Osteoblast (primary cell): ENCODE results near the gene SPINT1. TPM values are rescaled to one million over a fixed set of nuclear protein-coding genes. Genes with fewer than 3 reads are reported as not detected.

Experiments used
- DNase-seq: peaks from one replicate; pipeline ENCODE4 v3.0.0; 2011; ENCODE audit warnings: low spot score, mixed read lengths; ENCODE audit not compliant: insufficient read length; ENCODE audit errors: missing footprints
- H2AFZ ChIP-seq: 2 replicates; pipeline ENCODE4 v1.6.0; 2011; ENCODE audit warnings: mild to moderate bottlenecking, low read length
- H3K27ac ChIP-seq: 2 replicates; pipeline ENCODE4 v1.5.1; 2011; ENCODE audit warnings: mild to moderate bottlenecking, low read depth, low read length, moderate library complexity
- H3K27me3 ChIP-seq: 2 replicates; pipeline ENCODE4 v1.6.0; 2012; ENCODE audit warnings: mild to moderate bottlenecking, control low read depth, inconsistent platforms, low read length, moderate library complexity; ENCODE audit not compliant: insufficient read depth
- H3K36me3 ChIP-seq: 2 replicates; pipeline ENCODE4 v1.5.1; 2011; ENCODE audit warnings: mild to moderate bottlenecking, low read length, control low read depth, moderate library complexity; ENCODE audit not compliant: insufficient read depth
- H3K4me1 ChIP-seq: 2 replicates; pipeline ENCODE4 v1.5.1; 2011; ENCODE audit warnings: mild to moderate bottlenecking, low read length, control low read depth, moderate library complexity; ENCODE audit not compliant: insufficient read depth
- H3K4me2 ChIP-seq: 2 replicates; pipeline ENCODE4 v1.6.0; 2011; ENCODE audit warnings: mild to moderate bottlenecking, low read length; ENCODE audit not compliant: insufficient read depth
- H3K4me3 ChIP-seq: fragments of 200-600 bp; sonication (generic); 3 replicates; pipeline ENCODE4 v1.5.1; 2012; ENCODE audit warnings: mild to moderate bottlenecking, low read length, inconsistent platforms; ENCODE audit not compliant: insufficient read depth
- H3K79me2 ChIP-seq: 2 replicates; pipeline ENCODE4 v1.6.0; 2012; ENCODE audit warnings: mild to moderate bottlenecking, low read length, control low read depth, inconsistent platforms; ENCODE audit not compliant: insufficient read depth
- H3K9me3 ChIP-seq: 2 replicates; pipeline ENCODE4 v1.5.1; 2011; ENCODE audit warnings: low read depth, low read length, control low read depth
- H4K20me1 ChIP-seq: 2 replicates; pipeline ENCODE4 v1.6.0; 2012; ENCODE audit warnings: mild to moderate bottlenecking, low read length, control low read depth; ENCODE audit not compliant: insufficient read depth
- total RNA-seq: library from RNA; depleted of rRNA; stranded (reverse); fragments of >200 nt; gene quantifications from 2 replicates; pipeline ENCODE4 v1.2.3, GENCODE V29; 2012
- TF ChIP-seq, protein P1 (sequence below): IDR thresholded peaks from 2 replicates; pipeline ENCODE4 v1.5.1; 2011; ENCODE audit warnings: mild to moderate bottlenecking, low read depth, low read length, moderate library complexity; ENCODE audit errors: extremely low read depth

SPINT1 gene
- total RNA-seq, 1 donor = 0.72 TPM

DNA sequence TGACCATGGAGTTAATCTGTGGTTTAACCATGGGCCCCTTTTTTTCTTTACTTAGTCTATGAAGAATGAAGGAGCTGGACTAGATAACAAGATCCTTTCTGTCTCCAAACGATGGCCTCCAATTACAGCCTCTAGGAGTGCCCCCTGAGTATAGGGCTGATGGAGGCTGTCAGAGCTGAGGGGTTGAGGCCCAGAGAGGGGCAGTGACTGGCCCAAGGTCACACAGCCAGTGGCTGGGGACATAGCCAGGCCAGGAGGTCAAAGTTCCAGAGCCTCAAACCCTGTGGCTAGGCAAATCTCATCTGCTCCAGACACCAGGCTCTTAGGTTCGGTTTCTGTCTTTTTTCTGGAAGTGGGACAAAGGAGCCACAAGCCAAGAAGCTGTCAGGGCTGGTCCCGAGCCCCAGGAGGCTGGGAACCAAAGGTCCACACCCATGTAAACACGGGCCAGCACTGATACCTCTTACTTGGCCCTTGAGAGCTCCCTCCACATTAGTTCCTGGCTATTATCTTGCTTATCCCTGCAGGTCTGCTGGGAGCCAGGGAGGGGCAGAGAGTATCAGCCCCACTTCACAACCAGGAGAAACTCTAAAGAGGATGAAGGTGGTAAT is 19.9 kb downstream of the SPINT1 start:
- H3K4me1 ChIP-seq = no peaks in the 10 kb centered on the region
- no peak for DNase-seq

DNA sequence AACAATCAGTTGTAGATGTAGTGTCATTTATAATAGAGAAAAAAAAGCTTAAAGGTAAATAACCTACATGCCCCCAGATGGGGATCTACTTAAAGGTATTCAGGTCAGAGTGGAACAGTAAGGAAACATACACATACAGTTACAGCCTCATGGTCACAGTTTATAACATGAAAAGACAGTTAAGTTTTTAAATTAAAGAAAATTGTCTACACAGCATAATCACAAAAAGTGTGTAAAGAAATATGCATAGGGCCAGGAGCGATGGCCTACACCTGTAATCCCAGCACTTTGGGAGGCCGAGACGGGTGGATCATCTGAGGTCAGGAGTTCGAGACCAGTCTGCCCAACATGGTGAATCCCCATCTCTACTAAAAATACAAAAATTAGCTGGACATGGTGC is 23.4 kb downstream of the SPINT1 start:
- no peak overlapping the region for H3K4me3 ChIP-seq
- no peaks in the 10 kb centered on the region for H3K9me3 ChIP-seq
- H4K20me1 ChIP-seq = no peaks in the 10 kb centered on the region
- TF ChIP-seq, protein P1, sequence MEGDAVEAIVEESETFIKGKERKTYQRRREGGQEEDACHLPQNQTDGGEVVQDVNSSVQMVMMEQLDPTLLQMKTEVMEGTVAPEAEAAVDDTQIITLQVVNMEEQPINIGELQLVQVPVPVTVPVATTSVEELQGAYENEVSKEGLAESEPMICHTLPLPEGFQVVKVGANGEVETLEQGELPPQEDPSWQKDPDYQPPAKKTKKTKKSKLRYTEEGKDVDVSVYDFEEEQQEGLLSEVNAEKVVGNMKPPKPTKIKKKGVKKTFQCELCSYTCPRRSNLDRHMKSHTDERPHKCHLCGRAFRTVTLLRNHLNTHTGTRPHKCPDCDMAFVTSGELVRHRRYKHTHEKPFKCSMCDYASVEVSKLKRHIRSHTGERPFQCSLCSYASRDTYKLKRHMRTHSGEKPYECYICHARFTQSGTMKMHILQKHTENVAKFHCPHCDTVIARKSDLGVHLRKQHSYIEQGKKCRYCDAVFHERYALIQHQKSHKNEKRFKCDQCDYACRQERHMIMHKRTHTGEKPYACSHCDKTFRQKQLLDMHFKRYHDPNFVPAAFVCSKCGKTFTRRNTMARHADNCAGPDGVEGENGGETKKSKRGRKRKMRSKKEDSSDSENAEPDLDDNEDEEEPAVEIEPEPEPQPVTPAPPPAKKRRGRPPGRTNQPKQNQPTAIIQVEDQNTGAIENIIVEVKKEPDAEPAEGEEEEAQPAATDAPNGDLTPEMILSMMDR = no peak
- H3K4me1 ChIP-seq = no peaks in the 10 kb centered on the region
- no peak for DNase-seq
- peaks cover 11% of the 10 kb centered on the region for H3K27me3 ChIP-seq
- H3K79me2 ChIP-seq = no peaks in the 10 kb centered on the region
- no peak overlapping the region for H3K27ac ChIP-seq
- no peak overlapping the region for H3K4me2 ChIP-seq
- no peaks in the 10 kb centered on the region for H3K36me3 ChIP-seq
- no peak overlapping the region for H2AFZ ChIP-seq

More for the DNA sequence above, 19.9 kb downstream of the SPINT1 start:
- H3K27ac ChIP-seq = no peak overlapping the region
- TF ChIP-seq, protein P1 = no peak
- H3K27me3 ChIP-seq = peaks cover 3% of the 10 kb centered on the region
- no peak overlapping the region for H3K4me3 ChIP-seq
- H2AFZ ChIP-seq = no peak overlapping the region
- no peak overlapping the region for H3K4me2 ChIP-seq
- H4K20me1 ChIP-seq = no peaks in the 10 kb centered on the region
- no peaks in the 10 kb centered on the region for H3K79me2 ChIP-seq
- no peaks in the 10 kb centered on the region for H3K9me3 ChIP-seq
- no peaks in the 10 kb centered on the region for H3K36me3 ChIP-seq

DNA sequence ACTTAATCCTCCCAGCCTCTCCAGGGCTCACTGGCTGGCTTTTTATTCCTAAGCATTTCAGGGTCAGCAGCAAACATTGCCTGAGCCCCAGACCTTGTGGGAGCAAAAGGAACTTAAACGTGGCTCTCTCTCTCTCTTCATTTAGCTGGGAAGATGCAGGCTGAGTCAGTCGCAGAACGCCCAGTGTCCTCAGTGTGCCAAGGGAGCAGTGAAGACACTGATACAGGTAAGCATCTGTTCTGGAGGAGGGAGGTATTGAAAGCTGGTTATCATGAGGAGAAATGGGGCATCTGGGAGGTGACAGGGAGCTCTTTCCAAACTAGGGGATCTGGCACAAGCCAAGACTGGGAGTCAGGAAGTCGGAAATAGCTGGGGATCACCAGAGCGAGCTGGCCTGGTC is 25.8 kb downstream of the SPINT1 start:
- Histone ChIP-seq H3K9me3 (no peaks in the 10 kb centered on the region), H3K27me3 (peaks cover 24% of the 10 kb centered on the region), H2AFZ (no peak overlapping the region), H3K4me1 (peaks cover 4% of the 10 kb centered on the region), H3K4me2 (no peak overlapping the region), H3K4me3 (no peak overlapping the region), H3K27ac (no peak overlapping the region), H4K20me1 (no peaks in the 10 kb centered on the region), H3K79me2 (no peaks in the 10 kb centered on the region), H3K36me3 (no peaks in the 10 kb centered on the region)
- TF ChIP-seq, protein P1 = no peak
- no peak for DNase-seq

DNA sequence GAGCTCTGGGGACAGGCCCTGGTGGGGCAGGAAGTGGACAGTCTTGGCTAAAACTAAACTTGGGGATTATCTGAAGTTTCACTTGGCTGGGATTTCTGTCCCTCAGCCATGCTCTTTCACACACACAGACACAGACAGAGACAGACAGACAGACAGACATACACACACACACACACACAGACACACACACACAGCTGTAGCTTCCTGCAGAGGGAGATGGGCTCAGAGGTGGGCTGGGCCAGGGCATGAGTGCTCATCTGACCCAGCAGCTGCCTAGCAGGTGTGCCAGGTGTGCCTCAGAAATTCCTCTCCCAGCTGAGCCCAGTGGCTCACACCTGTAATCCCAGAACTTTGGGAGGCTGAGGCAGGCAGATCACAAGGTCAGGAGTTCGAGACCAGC is 26.9 kb downstream of the SPINT1 start:
- TF ChIP-seq, protein P1 = no peak
- H3K4me3 ChIP-seq = no peak overlapping the region
- no peaks in the 10 kb centered on the region for H4K20me1 ChIP-seq
- H3K27me3 ChIP-seq = peaks cover 26% of the 10 kb centered on the region
- no peak overlapping the region for H3K27ac ChIP-seq
- no peak overlapping the region for H3K4me2 ChIP-seq
- H3K36me3 ChIP-seq = no peaks in the 10 kb centered on the region
- no peaks in the 10 kb centered on the region for H3K79me2 ChIP-seq
- H2AFZ ChIP-seq = no peak overlapping the region
- H3K9me3 ChIP-seq = no peaks in the 10 kb centered on the region
- no peak for DNase-seq
- H3K4me1 ChIP-seq = peaks cover 4% of the 10 kb centered on the region
